Measurements from ENCODE around the gene MAN1A1.

MAN1A1 gene

GRCh38 chr6:119233312-119233984, 116.1 kb downstream of the MAN1A1 start:
- no peak for DNase-seq (ENCODE audit: low read depth)

GRCh38 chr6:119231394-119231793, 118.2 kb downstream of the MAN1A1 start:
- DNase-seq (ENCODE audit: low read depth): no peak

GRCh38 chr6:119230160-119230559, 119.4 kb downstream of the MAN1A1 start:
- no peak for DNase-seq (ENCODE audit: low read depth)

GRCh38 chr6:119227377-119227776, 122.2 kb downstream of the MAN1A1 start:
- DNase-seq (ENCODE audit: low read depth): no peak

- no peak for DNase-seq (ENCODE audit: low read depth)
Observed at GRCh38 chr6:119226089-119226488, 123.5 kb downstream of the MAN1A1 start.

- DNase-seq (ENCODE audit: low read depth): no peak
Observed at GRCh38 chr6:119224095-119224701, 125.4 kb downstream of the MAN1A1 start.

- DNase-seq (ENCODE audit: low read depth): no peak
Observed at GRCh38 chr6:119220452-119220851, 129.1 kb downstream of the MAN1A1 start.

- no peak for DNase-seq (ENCODE audit: low read depth)
Observed at GRCh38 chr6:119218548-119218947, 131.0 kb downstream of the MAN1A1 start.

GRCh38 chr6:119215885-119216590, 133.5 kb downstream of the MAN1A1 start:
- no peak for DNase-seq (ENCODE audit: low read depth)

- no peak for DNase-seq (ENCODE audit: low read depth)
Observed at GRCh38 chr6:119215309-119215708, 134.3 kb downstream of the MAN1A1 start.

GRCh38 chr6:119210596-119210995, 139.0 kb downstream of the MAN1A1 start:
- DNase-seq (ENCODE audit: low read depth): no peak

GRCh38 chr6:119209452-119210205, 139.9 kb downstream of the MAN1A1 start:
- no peak for DNase-seq (ENCODE audit: low read depth)

GRCh38 chr6:119207971-119208725, 141.4 kb downstream of the MAN1A1 start:
- DNase-seq (ENCODE audit: low read depth): no peak

- no peak for DNase-seq (ENCODE audit: low read depth)
Observed at GRCh38 chr6:119207327-119207726, 142.2 kb downstream of the MAN1A1 start.

GRCh38 chr6:119205911-119206618, 143.5 kb downstream of the MAN1A1 start:
- no peak for DNase-seq (ENCODE audit: low read depth)

GRCh38 chr6:119204719-119205118, 144.8 kb downstream of the MAN1A1 start:
- DNase-seq (ENCODE audit: low read depth): no peak

- no peak for DNase-seq (ENCODE audit: low read depth)
Observed at GRCh38 chr6:119201480-119201879, 148.1 kb downstream of the MAN1A1 start.

- DNase-seq (ENCODE audit: low read depth): no peak
Observed at GRCh38 chr6:119200512-119201175, 148.9 kb downstream of the MAN1A1 start.

GRCh38 chr6:119197271-119197670, 152.3 kb downstream of the MAN1A1 start:
- DNase-seq (ENCODE audit: low read depth): no peak

GRCh38 chr6:119196715-119197114, 152.8 kb downstream of the MAN1A1 start:
- DNase-seq (ENCODE audit: low read depth): no peak

- no peak for DNase-seq (ENCODE audit: low read depth)
Observed at GRCh38 chr6:119195848-119196247, 153.7 kb downstream of the MAN1A1 start.

Data from T follicular helper cell (primary cell).